ENCODE data around the gene TRIM44.

DNA sequence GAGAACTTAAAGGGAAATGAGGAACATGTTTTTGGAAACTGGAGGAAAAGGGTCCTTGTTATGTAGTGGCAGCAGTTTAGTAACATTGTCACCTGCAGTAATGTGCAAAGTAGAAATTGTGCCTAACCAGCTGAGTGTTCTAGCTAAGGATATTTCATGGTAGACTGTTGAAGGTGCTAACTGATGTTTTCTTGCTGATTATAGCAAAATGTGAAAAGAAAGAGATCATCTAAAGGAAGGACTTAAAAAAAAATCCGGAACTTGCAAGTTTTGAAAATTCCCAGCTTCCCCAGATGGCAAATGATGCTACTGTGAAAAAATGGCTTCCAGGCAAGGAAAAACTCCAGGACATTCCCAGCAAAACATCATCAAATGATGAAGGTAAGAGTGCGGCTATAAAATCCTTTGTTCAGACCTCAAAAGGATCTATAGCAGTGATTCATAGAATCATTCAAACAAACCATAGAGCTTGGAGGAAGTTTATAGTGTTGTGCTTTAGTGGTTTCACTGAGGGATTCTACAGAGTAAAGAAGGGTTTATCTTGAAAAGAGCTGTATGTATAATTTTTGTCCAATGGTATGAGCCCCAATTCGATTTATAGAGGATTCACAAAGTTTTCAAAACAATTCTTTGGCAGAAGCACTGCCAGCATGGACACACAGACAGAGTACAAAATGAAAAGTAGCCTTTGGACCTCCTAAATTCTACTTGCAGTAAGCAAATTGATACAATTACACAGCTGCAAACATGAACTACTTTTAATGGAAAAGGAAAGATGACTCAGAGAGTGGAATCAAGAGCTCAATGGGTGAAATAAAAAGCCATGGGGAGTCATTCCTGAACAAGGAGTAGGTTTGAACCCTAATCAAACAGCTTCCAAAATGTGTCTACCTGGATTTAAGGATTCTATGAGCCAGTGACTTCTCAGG is 4.3 kb upstream of the TRIM44 start:
- TF ChIP-seq, protein P1, sequence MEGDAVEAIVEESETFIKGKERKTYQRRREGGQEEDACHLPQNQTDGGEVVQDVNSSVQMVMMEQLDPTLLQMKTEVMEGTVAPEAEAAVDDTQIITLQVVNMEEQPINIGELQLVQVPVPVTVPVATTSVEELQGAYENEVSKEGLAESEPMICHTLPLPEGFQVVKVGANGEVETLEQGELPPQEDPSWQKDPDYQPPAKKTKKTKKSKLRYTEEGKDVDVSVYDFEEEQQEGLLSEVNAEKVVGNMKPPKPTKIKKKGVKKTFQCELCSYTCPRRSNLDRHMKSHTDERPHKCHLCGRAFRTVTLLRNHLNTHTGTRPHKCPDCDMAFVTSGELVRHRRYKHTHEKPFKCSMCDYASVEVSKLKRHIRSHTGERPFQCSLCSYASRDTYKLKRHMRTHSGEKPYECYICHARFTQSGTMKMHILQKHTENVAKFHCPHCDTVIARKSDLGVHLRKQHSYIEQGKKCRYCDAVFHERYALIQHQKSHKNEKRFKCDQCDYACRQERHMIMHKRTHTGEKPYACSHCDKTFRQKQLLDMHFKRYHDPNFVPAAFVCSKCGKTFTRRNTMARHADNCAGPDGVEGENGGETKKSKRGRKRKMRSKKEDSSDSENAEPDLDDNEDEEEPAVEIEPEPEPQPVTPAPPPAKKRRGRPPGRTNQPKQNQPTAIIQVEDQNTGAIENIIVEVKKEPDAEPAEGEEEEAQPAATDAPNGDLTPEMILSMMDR (conservative IDR thresholded peaks at IDR 0.05; ENCODE audit: low read length): no peak
- no peak for TF ChIP-seq EZH2phosphoT487 (IDR thresholded peaks at IDR 0.05; ENCODE audit: borderline replicate concordance, low read depth, low read length)
